ENCODE measurements around the gene SLC25A42.

GRCh38 chr19:19120308-19121231 is 56.8 kb downstream of the SLC25A42 start:
- TF ChIP-seq YY1 (IDR thresholded peaks at IDR 0.05; ENCODE audit: insufficient read depth, insufficient read length) = no peak
- TF ChIP-seq ZNF274 (IDR thresholded peaks at IDR 0.05; ENCODE audit: low read depth, low read length) = no peak

Measured in NT2/D1 (cell line).